Measurements from ENCODE around the gene CACNA1C. TPM values are rescaled to one million over a fixed set of nuclear protein-coding genes. Genes with fewer than 3 reads are reported as not detected.

The CACNA1C gene
- total and polyA plus RNA-seq, 2 donors from 2014 or later, result 1.6 to 17.4 TPM

GRCh38 chr12:2460051-2460670 is 407.4 kb downstream of the CACNA1C start:
- FAIRE-seq, result no peak
- Histone ChIP-seq H3K27me3 (ENCODE audit: control insufficient read depth, insufficient read depth, low read length) (no peaks in the 10 kb centered on the region), H3K36me3 (ENCODE audit: control insufficient read depth in 2 of 3, insufficient read depth in 3 of 3, low read length in 3 of 3) (no peaks in the 10 kb centered on the region), H3K27ac (ENCODE audit: low read depth in 2 of 2, low read length in 2 of 2) (no peak overlapping the region), H3K4me3 (ENCODE audit: low read length in 3 of 3) (no peak overlapping the region), H3K4me1 (ENCODE audit: control insufficient read depth in 2 of 3, insufficient read depth in 2 of 3, low read depth in 1 of 3, low read length in 3 of 3) (peaks cover 0 to 2% (median 0%) of the 10 kb centered on the region in 3 donors), H3K9ac (ENCODE audit: low read length in 3 of 3) (no peak overlapping the region), H3K9me3 (ENCODE audit: control insufficient read depth in 2 of 3, insufficient read depth in 1 of 3, low read length in 3 of 3) (no peaks in the 10 kb centered on the region)
- intact Hi-C loops (cut with DNase I), result no loop called here
- TF ChIP-seq CTCF (IDR thresholded peaks at IDR 0.05; ENCODE audit: borderline replicate concordance, extremely low read depth, insufficient read depth), result no peak
- DNase-seq, result no peak

- DNase-seq (no peak), FAIRE-seq (no peak)
- intact Hi-C loops (cut with DNase I), result no loop called here
- Histone ChIP-seq H3K4me1 (ENCODE audit: control insufficient read depth in 2 of 3, insufficient read depth in 2 of 3, low read depth in 1 of 3, low read length in 3 of 3) (peaks cover 0 to 2% (median 0%) of the 10 kb centered on the region in 3 donors), H3K9me3 (ENCODE audit: control insufficient read depth in 2 of 3, insufficient read depth in 1 of 3, low read length in 3 of 3) (no peaks in the 10 kb centered on the region), H3K27me3 (ENCODE audit: control insufficient read depth, insufficient read depth, low read length) (no peaks in the 10 kb centered on the region), H3K27ac (ENCODE audit: low read depth in 2 of 2, low read length in 2 of 2) (no peak overlapping the region), H3K4me3 (ENCODE audit: low read length in 3 of 3) (no peak overlapping the region), H3K36me3 (ENCODE audit: control insufficient read depth in 2 of 3, insufficient read depth in 3 of 3, low read length in 3 of 3) (no peaks in the 10 kb centered on the region), H3K9ac (ENCODE audit: low read length in 3 of 3) (no peak overlapping the region)
- TF ChIP-seq CTCF (IDR thresholded peaks at IDR 0.05; ENCODE audit: borderline replicate concordance, extremely low read depth, insufficient read depth), result no peak
Observed at GRCh38 chr12:2461046-2461445, 408.3 kb downstream of the CACNA1C start.

GRCh38 chr12:2461645-2462044 is 408.9 kb downstream of the CACNA1C start:
- Histone ChIP-seq H3K4me3 (ENCODE audit: low read length in 3 of 3) (no peak overlapping the region), H3K27ac (ENCODE audit: low read depth in 2 of 2, low read length in 2 of 2) (no peak overlapping the region), H3K27me3 (ENCODE audit: control insufficient read depth, insufficient read depth, low read length) (no peaks in the 10 kb centered on the region), H3K9me3 (ENCODE audit: control insufficient read depth in 2 of 3, insufficient read depth in 1 of 3, low read length in 3 of 3) (no peaks in the 10 kb centered on the region), H3K36me3 (ENCODE audit: control insufficient read depth in 2 of 3, insufficient read depth in 3 of 3, low read length in 3 of 3) (no peaks in the 10 kb centered on the region), H3K9ac (ENCODE audit: low read length in 3 of 3) (no peak overlapping the region), H3K4me1 (ENCODE audit: control insufficient read depth in 2 of 3, insufficient read depth in 2 of 3, low read depth in 1 of 3, low read length in 3 of 3) (peaks cover 0 to 2% (median 0%) of the 10 kb centered on the region in 3 donors)
- FAIRE-seq, result no peak
- intact Hi-C loops (cut with DNase I), result no loop called here
- DNase-seq, result no peak
- TF ChIP-seq CTCF (IDR thresholded peaks at IDR 0.05; ENCODE audit: borderline replicate concordance, extremely low read depth, insufficient read depth), result no peak

GRCh38 chr12:2462087-2462486 is 409.3 kb downstream of the CACNA1C start:
- DNase-seq, result no peak
- FAIRE-seq, result no peak

More at GRCh38 chr12:2462087-2462486, 409.3 kb downstream of the CACNA1C start:
- no peak overlapping the region for H3K4me3 ChIP-seq (ENCODE audit: low read length in 3 of 3)
- no peaks in the 10 kb centered on the region for H3K36me3 ChIP-seq (ENCODE audit: control insufficient read depth in 2 of 3, insufficient read depth in 3 of 3, low read length in 3 of 3)
- no peak overlapping the region for H3K27ac ChIP-seq (ENCODE audit: low read depth in 2 of 2, low read length in 2 of 2)
- H3K27me3 ChIP-seq (ENCODE audit: control insufficient read depth, insufficient read depth, low read length), result no peaks in the 10 kb centered on the region
- intact Hi-C loops (cut with DNase I), result no loop called here
- no peaks in the 10 kb centered on the region for H3K9me3 ChIP-seq (ENCODE audit: control insufficient read depth in 2 of 3, insufficient read depth in 1 of 3, low read length in 3 of 3)
- H3K9ac ChIP-seq (ENCODE audit: low read length in 3 of 3), result no peak overlapping the region
- peaks cover 0 to 1% (median 0%) of the 10 kb centered on the region in 3 donors for H3K4me1 ChIP-seq (ENCODE audit: control insufficient read depth in 2 of 3, insufficient read depth in 2 of 3, low read depth in 1 of 3, low read length in 3 of 3)
- no peak for TF ChIP-seq CTCF (IDR thresholded peaks at IDR 0.05; ENCODE audit: borderline replicate concordance, extremely low read depth, insufficient read depth)
